ENCODE data around the gene CPLX3. TPM values are rescaled to one million over a fixed set of nuclear protein-coding genes. Genes with fewer than 3 reads are reported as not detected.
A peak's percentile ranks its signal among the peaks of the same experiment; 100 is the strongest.

CPLX3 gene
- total RNA-seq, 1 donor from 2014 or later, result not detected

GRCh38 chr15:74838746-74839525, 12.5 kb downstream of the CPLX3 start:
- no peak overlapping the region for H3K4me3 Mint-ChIP-seq
- no peaks in the 10 kb centered on the region for H3K9me3 Mint-ChIP-seq
- H3K36me3 Mint-ChIP-seq (ENCODE audit: low read depth), result no peaks in the 10 kb centered on the region
- no peaks in the 10 kb centered on the region for H3K27me3 Mint-ChIP-seq (ENCODE audit: low read depth)
- no peak for TF ChIP-seq CTCF (conservative IDR thresholded peaks at IDR 0.05)
- H3K27ac Mint-ChIP-seq (ENCODE audit: unreplicated experiment), result no peak overlapping the region
- no peak for DNase-seq (ENCODE audit: low read depth, low spot score)
- peaks cover 27% of the 10 kb centered on the region for H3K4me1 Mint-ChIP-seq

- H3K4me1 Mint-ChIP-seq, result peaks cover 27% of the 10 kb centered on the region
- H3K4me3 Mint-ChIP-seq, result peak overlapping the region; percentile 61
- H3K27ac Mint-ChIP-seq (ENCODE audit: unreplicated experiment), result peak overlapping the region; percentile 19
- no peaks in the 10 kb centered on the region for H3K36me3 Mint-ChIP-seq (ENCODE audit: low read depth)
- no peaks in the 10 kb centered on the region for H3K9me3 Mint-ChIP-seq
- no peaks in the 10 kb centered on the region for H3K27me3 Mint-ChIP-seq (ENCODE audit: low read depth)
- TF ChIP-seq CTCF (conservative IDR thresholded peaks at IDR 0.05), result no peak
- DNase-seq (ENCODE audit: low read depth, low spot score), result no peak
Measured at GRCh38 chr15:74839526-74840395, 13.3 kb downstream of the CPLX3 start.

GRCh38 chr15:74840851-74841775, 14.7 kb downstream of the CPLX3 start:
- TF ChIP-seq CTCF (conservative IDR thresholded peaks at IDR 0.05), result no peak
- peak overlapping the region; percentile 50 for H3K27ac Mint-ChIP-seq (ENCODE audit: unreplicated experiment)
- H3K9me3 Mint-ChIP-seq, result no peaks in the 10 kb centered on the region
- no peaks in the 10 kb centered on the region for H3K27me3 Mint-ChIP-seq (ENCODE audit: low read depth)
- H3K36me3 Mint-ChIP-seq (ENCODE audit: low read depth), result no peaks in the 10 kb centered on the region
- peaks cover 23% of the 10 kb centered on the region for H3K4me1 Mint-ChIP-seq
- no peak for DNase-seq (ENCODE audit: low read depth, low spot score)
- peak overlapping the region; percentile 96 for H3K4me3 Mint-ChIP-seq

GRCh38 chr15:74841891-74842373, 15.5 kb downstream of the CPLX3 start:
- Mint-ChIP-seq H3K27ac (ENCODE audit: unreplicated experiment) (peak overlapping the region; percentile 67), H3K9me3 (no peaks in the 10 kb centered on the region), H3K4me3 (peak overlapping the region; percentile 96), H3K36me3 (ENCODE audit: low read depth) (no peaks in the 10 kb centered on the region), H3K27me3 (ENCODE audit: low read depth) (no peaks in the 10 kb centered on the region), H3K4me1 (peaks cover 23% of the 10 kb centered on the region)
- TF ChIP-seq CTCF (conservative IDR thresholded peaks at IDR 0.05), result no peak
- no peak for DNase-seq (ENCODE audit: low read depth, low spot score)
